MCF 10A (cell line): ENCODE data around the gene CA10. TPM values are rescaled to one million over a fixed set of nuclear protein-coding genes. Genes with fewer than 3 reads are reported as not detected.

Experiments used
- BruUV-seq: library from RNA; stranded (reverse); fragments of 400-500 nt; replicated peaks from 2 replicates; lab custom pipeline; 2021; lab: Mats Ljungman, UMichigan
- CTCF ChIA-PET: fragments of 300-600 bp; sonication (Branson Sonifier 250); formaldehyde crosslinking; extraction: SDS; loops from one replicate; lab custom pipeline; 2021; ENCODE audit warnings: antibody characterized with exemption, inconsistent platforms; lab: Yijun Ruan, JAX
- POLR2A ChIA-PET: fragments of 300-600, 350-650 bp; sonication (Branson Sonifier 250); formaldehyde crosslinking; extraction: SDS; loops from one replicate; lab custom pipeline; 2020; ENCODE audit warnings: antibody characterized with exemption, inconsistent platforms; lab: Yijun Ruan, JAX
- DNase-seq: peaks from one replicate; pipeline ENCODE4 v3.0.0-alpha.2; 2018; ENCODE audit not compliant: unreplicated experiment
- H3K27ac Mint-ChIP-seq: one replicate; pipeline ENCODE4 v1.8.0; 2022; ENCODE audit warnings: mild to moderate bottlenecking, low read depth, mixed read lengths; ENCODE audit not compliant: unreplicated experiment
- H3K27me3 Mint-ChIP-seq: one replicate; pipeline ENCODE4 v1.8.0; 2022; ENCODE audit warnings: mixed read lengths; ENCODE audit not compliant: insufficient read depth, unreplicated experiment
- H3K36me3 Mint-ChIP-seq: one replicate; pipeline ENCODE4 v1.8.0; 2022; ENCODE audit warnings: mild to moderate bottlenecking, moderate library complexity, mixed read lengths; ENCODE audit not compliant: insufficient read depth, unreplicated experiment
- H3K4me1 Mint-ChIP-seq: one replicate; pipeline ENCODE4 v1.8.0; 2022; ENCODE audit warnings: mixed read lengths; ENCODE audit not compliant: insufficient read depth, unreplicated experiment
- H3K4me3 Mint-ChIP-seq: one replicate; pipeline ENCODE4 v1.8.0; 2022; ENCODE audit warnings: mild to moderate bottlenecking, moderate library complexity, mixed read lengths; ENCODE audit not compliant: unreplicated experiment
- H3K9me3 Mint-ChIP-seq: one replicate; pipeline ENCODE4 v1.8.0; 2022; ENCODE audit warnings: mixed read lengths; ENCODE audit not compliant: unreplicated experiment
- intact Hi-C: fragments of 100-400 bp; cut with micrococcal nuclease; formaldehyde crosslinking; loops from 2 replicates; pipeline ENCODE4 v1.14.1; 2022
- total RNA-seq: library from RNA; stranded (reverse); gene quantifications from 2 replicates; pipeline ENCODE4 v1.2.3, GENCODE V29; 2022
- TF ChIP-seq, protein P1 (sequence below): fragments of 200-600 bp; IDR thresholded peaks from one replicate; pipeline ENCODE4 v1.8.0; 2022; ENCODE audit warnings: antibody characterized with exemption, mild to moderate bottlenecking; ENCODE audit not compliant: unreplicated experiment

Gene CA10
- total RNA-seq, 1 experiment from 2014 or later, result not detected

DNA sequence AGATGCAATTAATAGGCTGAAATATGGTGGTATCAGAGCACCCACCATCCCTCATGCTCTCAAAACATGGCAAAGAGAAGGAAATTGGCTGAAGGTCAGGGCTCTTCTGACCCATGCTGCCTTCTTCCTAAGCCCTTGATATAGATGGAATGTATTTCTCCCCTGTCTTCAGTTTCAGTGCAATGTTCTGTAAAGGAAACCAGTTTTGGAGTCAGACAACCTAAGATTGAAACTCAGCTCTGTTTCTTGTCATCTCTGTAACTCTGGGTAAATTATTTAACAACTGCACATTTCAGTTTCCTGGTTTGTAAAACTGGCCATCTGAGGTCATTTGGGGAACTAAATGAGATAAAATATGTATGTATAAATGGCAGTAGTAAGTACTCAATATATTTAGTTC, 243.9 kb downstream of the CA10 start:
- ChIA-PET CTCF (no interaction called here), POLR2A (no interaction called here)
- Mint-ChIP-seq H3K27me3 (peaks cover 25% of the 10 kb centered on the region), H3K36me3 (no peaks in the 10 kb centered on the region), H3K4me1 (no peaks in the 10 kb centered on the region), H3K9me3 (no peaks in the 10 kb centered on the region), H3K27ac (no peak overlapping the region), H3K4me3 (no peak overlapping the region)
- no peak for DNase-seq
- no TSS peak for BruUV-seq
- intact Hi-C loops, result no loop called here
- TF ChIP-seq, protein P1, sequence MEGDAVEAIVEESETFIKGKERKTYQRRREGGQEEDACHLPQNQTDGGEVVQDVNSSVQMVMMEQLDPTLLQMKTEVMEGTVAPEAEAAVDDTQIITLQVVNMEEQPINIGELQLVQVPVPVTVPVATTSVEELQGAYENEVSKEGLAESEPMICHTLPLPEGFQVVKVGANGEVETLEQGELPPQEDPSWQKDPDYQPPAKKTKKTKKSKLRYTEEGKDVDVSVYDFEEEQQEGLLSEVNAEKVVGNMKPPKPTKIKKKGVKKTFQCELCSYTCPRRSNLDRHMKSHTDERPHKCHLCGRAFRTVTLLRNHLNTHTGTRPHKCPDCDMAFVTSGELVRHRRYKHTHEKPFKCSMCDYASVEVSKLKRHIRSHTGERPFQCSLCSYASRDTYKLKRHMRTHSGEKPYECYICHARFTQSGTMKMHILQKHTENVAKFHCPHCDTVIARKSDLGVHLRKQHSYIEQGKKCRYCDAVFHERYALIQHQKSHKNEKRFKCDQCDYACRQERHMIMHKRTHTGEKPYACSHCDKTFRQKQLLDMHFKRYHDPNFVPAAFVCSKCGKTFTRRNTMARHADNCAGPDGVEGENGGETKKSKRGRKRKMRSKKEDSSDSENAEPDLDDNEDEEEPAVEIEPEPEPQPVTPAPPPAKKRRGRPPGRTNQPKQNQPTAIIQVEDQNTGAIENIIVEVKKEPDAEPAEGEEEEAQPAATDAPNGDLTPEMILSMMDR, result no peak

DNA sequence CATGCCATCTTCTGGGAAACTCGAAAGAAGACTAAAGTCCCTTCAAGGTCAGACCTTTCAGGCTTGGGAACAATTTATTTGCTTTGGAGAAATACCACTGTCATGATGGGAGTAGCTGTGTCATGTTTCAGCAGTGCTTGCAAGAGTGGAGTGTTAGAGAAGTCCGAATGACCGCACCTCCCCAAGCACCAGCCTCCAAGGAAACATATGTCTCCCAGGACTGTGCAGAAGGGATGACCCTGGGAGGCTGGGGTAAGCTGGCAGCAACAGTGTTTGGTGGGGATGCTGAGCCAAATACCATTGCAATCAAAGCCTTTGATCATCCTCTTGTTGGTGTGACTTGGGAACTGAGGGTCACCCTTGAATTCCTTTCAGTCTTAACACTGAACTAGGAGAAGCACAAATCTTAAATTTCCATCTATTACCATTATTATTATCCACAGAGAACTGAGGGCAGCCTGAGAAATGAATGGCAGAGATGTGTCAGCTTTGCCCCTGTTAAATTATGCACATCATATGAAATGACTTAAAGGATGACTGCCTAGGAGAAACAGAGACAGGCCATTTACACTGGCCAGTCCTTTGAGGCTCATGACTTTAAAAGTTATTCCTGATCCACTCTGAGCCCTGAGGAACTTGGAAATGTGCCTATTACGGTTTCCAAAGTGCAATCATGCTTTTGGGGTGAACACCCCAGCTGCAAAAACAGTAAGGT, 244.9 kb downstream of the CA10 start:
- DNase-seq, result no peak
- TF ChIP-seq, protein P1, result no peak
- ChIA-PET CTCF (no interaction called here), POLR2A (no interaction called here)
- H3K36me3 Mint-ChIP-seq, result no peaks in the 10 kb centered on the region
- H3K9me3 Mint-ChIP-seq, result no peaks in the 10 kb centered on the region
- H3K27me3 Mint-ChIP-seq, result peaks cover 23% of the 10 kb centered on the region
- no peak overlapping the region for H3K4me3 Mint-ChIP-seq
- no peaks in the 10 kb centered on the region for H3K4me1 Mint-ChIP-seq
- H3K27ac Mint-ChIP-seq, result no peak overlapping the region
- intact Hi-C loops, result no loop called here
- BruUV-seq, result no TSS peak

DNA sequence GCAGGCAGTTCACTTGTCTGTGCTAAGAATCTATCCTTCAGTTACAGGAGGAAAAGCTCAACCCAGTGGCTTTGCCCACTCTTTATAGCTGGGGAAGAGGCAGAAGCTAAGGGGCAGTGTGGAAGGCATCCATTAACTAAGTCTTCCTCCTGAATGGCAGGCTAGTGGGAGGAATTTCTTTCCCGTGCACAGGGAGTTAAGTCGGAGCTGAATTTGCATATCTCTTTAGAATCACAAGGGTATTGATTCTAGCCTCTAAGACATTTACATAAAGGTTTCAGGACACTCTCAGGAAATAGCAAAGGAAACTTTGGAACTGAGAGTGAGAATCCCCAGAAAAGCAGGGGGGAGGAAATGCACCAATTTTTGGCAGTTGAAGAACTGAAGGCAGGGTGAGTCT, 245.6 kb downstream of the CA10 start:
- Mint-ChIP-seq H3K9me3 (no peaks in the 10 kb centered on the region), H3K36me3 (no peaks in the 10 kb centered on the region), H3K4me3 (no peak overlapping the region), H3K27me3 (peaks cover 23% of the 10 kb centered on the region), H3K4me1 (no peaks in the 10 kb centered on the region), H3K27ac (no peak overlapping the region)
- CTCF ChIA-PET, result no interaction called here
- TF ChIP-seq, protein P1, result no peak
- no TSS peak for BruUV-seq
- DNase-seq, result no peak
- POLR2A ChIA-PET, result no interaction called here
- intact Hi-C loops, result no loop called here

DNA sequence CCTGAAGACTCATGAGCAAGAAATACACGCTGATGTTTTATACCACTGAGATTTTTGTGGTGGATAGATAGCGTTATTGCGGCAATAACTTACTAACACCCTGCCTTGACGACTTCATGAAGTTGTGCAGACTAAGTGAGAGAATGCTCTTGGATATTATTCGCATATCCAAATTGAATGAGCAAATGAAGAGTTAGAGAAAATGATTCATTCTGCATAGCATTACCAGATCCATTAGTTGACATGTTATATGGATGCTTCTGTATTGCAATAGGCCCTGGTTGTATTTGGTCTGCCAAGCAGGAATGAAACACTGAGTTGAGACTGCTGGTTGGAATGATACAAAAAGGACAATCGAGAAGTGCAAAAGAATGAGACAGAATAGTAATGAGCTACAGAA, 247.3 kb downstream of the CA10 start:
- Mint-ChIP-seq H3K27ac (no peak overlapping the region), H3K4me3 (no peak overlapping the region), H3K36me3 (no peaks in the 10 kb centered on the region), H3K27me3 (peaks cover 23% of the 10 kb centered on the region), H3K4me1 (no peaks in the 10 kb centered on the region), H3K9me3 (no peaks in the 10 kb centered on the region)
- BruUV-seq, result no TSS peak
- ChIA-PET POLR2A (no interaction called here), CTCF (interaction anchor here (0.5 kb wide), 1 partner anchor 1912 kb away, joined by 3 read pairs; no protein-coding TSS in a partner anchor)
- intact Hi-C loops, result no loop called here
- DNase-seq, result no peak
- TF ChIP-seq, protein P1, result no peak
